HL-60 (cell line): ENCODE results near the gene USP10.
"Not testable (repeated sequence)": the region's sequence is repeated elsewhere in the genome, so short reads cannot be mapped to it uniquely, and the experiment has no call there.

Experiments
- DNase-seq, 2 experiments: peaks; one replicate each; pipeline ENCODE4 v3.0.0-alpha.2; 2010 to 2020; ENCODE audit warnings: low read depth in 1 of 2, low spot score in 1 of 2
- H3K27ac ChIP-seq: fragments of 250-450 bp; sonication (Bioruptor Pico); replicated peaks from 2 replicates; pipeline ENCODE4 v1.5.1; 2020; ENCODE audit warnings: mild to moderate bottlenecking, moderate library complexity
- H3K27me3 ChIP-seq: fragments of 250-450 bp; sonication (Bioruptor Pico); 2 replicates; pipeline ENCODE4 v1.5.1; 2021; ENCODE audit warnings: mild to moderate bottlenecking, moderate library complexity; ENCODE audit not compliant: insufficient read depth, poor library complexity, severe bottlenecking
- H3K4me3 ChIP-seq: replicated peaks from 2 replicates; pipeline ENCODE4 v1.5.1; 2011; ENCODE audit warnings: mild to moderate bottlenecking, control low read depth, low read length; ENCODE audit not compliant: insufficient read depth
- CTCF ChIP-seq: IDR thresholded peaks from one replicate; pipeline ENCODE4 v1.5.1; 2011; ENCODE audit warnings: low read length, control low read depth, inconsistent platforms; ENCODE audit not compliant: insufficient read depth
- GABPA ChIP-seq: IDR thresholded peaks from 2 replicates; pipeline ENCODE4 v1.6.1; 2012; ENCODE audit warnings: low read depth
- POLR2AphosphoS5 ChIP-seq: IDR thresholded peaks from 2 replicates; pipeline ENCODE4 v1.6.1; 2012; ENCODE audit warnings: low read depth
- SPI1 ChIP-seq: IDR thresholded peaks from 2 replicates; pipeline ENCODE4 v1.6.1; 2012; ENCODE audit warnings: low read depth, mild to moderate bottlenecking, borderline replicate concordance
- TF ChIP-seq, protein P1 (sequence below): IDR thresholded peaks from 2 replicates; pipeline ENCODE4 v1.6.1; 2012; ENCODE audit warnings: low read depth; ENCODE audit not compliant: insufficient replicate concordance

The USP10 gene

DNA sequence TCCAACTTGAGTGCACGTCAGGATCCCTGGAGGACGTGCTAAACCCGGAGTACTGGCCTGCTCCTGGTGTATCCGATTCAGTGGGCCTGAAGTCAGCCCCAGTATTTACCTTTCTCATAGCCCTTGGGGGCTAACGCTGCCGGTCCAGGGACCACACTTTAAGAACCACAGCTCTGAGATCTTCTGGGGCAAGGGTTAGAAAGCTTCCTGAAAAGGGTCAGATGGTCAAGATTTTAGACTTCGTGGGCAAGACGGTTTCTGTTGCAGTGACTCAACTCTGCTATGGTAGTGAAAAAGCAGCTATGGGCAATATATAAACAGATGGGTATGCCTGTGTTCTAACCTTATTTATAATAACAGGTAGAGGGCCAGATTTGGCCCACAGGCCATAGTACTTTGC, 14.6 kb upstream of the USP10 start:
- TF ChIP-seq POLR2AphosphoS5, result no peak
- TF ChIP-seq, protein P1, sequence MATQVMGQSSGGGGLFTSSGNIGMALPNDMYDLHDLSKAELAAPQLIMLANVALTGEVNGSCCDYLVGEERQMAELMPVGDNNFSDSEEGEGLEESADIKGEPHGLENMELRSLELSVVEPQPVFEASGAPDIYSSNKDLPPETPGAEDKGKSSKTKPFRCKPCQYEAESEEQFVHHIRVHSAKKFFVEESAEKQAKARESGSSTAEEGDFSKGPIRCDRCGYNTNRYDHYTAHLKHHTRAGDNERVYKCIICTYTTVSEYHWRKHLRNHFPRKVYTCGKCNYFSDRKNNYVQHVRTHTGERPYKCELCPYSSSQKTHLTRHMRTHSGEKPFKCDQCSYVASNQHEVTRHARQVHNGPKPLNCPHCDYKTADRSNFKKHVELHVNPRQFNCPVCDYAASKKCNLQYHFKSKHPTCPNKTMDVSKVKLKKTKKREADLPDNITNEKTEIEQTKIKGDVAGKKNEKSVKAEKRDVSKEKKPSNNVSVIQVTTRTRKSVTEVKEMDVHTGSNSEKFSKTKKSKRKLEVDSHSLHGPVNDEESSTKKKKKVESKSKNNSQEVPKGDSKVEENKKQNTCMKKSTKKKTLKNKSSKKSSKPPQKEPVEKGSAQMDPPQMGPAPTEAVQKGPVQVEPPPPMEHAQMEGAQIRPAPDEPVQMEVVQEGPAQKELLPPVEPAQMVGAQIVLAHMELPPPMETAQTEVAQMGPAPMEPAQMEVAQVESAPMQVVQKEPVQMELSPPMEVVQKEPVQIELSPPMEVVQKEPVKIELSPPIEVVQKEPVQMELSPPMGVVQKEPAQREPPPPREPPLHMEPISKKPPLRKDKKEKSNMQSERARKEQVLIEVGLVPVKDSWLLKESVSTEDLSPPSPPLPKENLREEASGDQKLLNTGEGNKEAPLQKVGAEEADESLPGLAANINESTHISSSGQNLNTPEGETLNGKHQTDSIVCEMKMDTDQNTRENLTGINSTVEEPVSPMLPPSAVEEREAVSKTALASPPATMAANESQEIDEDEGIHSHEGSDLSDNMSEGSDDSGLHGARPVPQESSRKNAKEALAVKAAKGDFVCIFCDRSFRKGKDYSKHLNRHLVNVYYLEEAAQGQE, result no peak
- TF ChIP-seq CTCF, result no peak
- no peak for TF ChIP-seq GABPA
- no peak for TF ChIP-seq SPI1
- no peaks in the 10 kb centered on the region for H3K27me3 ChIP-seq
- no peak for DNase-seq
- no peak overlapping the region for H3K4me3 ChIP-seq
- no peak overlapping the region for H3K27ac ChIP-seq

DNA sequence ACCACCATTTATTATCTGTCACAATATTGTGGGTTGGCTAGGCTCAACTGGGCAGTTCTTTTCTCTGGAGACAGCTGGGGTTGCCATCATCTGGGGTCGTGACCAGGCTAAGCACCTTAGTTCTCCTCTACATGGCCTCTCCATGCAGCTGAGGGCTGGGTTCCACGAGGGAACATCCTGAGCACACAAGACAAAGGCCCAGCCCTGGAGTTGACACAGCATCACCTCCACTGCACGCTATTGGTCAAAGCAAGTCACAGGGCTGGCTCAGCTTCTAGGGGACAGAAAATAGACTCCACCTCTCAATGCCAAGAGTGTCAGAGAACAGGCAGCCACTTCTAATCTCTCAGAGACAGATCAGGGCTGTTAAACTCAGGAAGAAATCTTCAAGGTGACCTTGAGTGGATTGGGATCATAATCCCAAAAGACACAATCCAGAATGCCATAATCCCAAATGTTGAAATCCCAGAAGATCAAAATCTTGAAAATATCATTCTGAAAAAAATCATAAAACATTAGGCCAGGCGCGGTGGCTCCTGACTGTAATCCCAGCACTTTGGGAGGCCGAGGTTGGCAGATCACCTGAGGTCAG, 13.0 kb upstream of the USP10 start:
- no peak for DNase-seq
- no peak overlapping the region for H3K4me3 ChIP-seq
- TF ChIP-seq, protein P1, result no peak
- TF ChIP-seq CTCF, result no peak
- TF ChIP-seq POLR2AphosphoS5, result no peak
- TF ChIP-seq GABPA, result no peak
- no peak for TF ChIP-seq SPI1
- H3K27me3 ChIP-seq, result no peaks in the 10 kb centered on the region
- H3K27ac ChIP-seq, result no peak overlapping the region

GRCh38 chr16:84687715-84688114, 12.1 kb upstream of the USP10 start:
- TF ChIP-seq, protein P1, result no peak
- TF ChIP-seq CTCF (no peak), SPI1 (no peak), GABPA (no peak), POLR2AphosphoS5 (no peak)
- Histone ChIP-seq H3K27me3 (no peaks in the 10 kb centered on the region), H3K27ac (no peak overlapping the region), H3K4me3 (no peak overlapping the region)
- no peak for DNase-seq

DNA sequence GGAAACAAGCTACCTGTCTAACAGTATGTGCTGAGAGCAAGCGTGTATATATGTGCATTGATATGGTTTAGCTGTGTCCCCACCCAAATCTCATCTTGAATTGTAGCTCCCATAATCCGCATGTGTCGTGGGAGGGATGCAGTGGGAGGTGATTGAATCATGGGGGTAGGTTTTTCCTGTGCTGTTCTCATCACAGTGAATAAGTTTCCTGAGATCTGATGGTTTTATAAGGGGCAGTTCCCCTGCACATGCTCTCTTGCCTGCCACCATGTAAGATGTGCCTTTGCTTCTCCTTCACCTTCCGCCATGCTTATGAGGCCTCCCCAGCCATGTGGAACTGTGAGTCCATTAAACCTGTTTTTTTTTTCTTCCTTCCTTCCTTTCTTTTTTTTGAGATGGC, 11.6 kb upstream of the USP10 start:
- not testable (repeated sequence) for DNase-seq, H3K4me3 ChIP-seq, H3K27ac ChIP-seq, H3K27me3 ChIP-seq
